DOHH2 (cell line): ENCODE data around the gene CEP70.

Source experiments
- EZH2phosphoT487 ChIP-seq: fragments of 200-600 bp; sonication (generic); IDR thresholded peaks from 2 replicates; pipeline ENCODE4 v1.6.1; 2017; ENCODE audit warnings: borderline replicate concordance, mild to moderate bottlenecking, antibody characterized with exemption, low read length, moderate library complexity, mixed read lengths
- TF ChIP-seq, protein P1 (sequence below): fragments of 200-600 bp; sonication (generic); IDR thresholded peaks from one replicate; pipeline ENCODE4 v1.5.1; 2014; ENCODE audit warnings: antibody characterized with exemption, mild to moderate bottlenecking, low read depth, low read length; ENCODE audit not compliant: poor library complexity, severe bottlenecking

DNA sequence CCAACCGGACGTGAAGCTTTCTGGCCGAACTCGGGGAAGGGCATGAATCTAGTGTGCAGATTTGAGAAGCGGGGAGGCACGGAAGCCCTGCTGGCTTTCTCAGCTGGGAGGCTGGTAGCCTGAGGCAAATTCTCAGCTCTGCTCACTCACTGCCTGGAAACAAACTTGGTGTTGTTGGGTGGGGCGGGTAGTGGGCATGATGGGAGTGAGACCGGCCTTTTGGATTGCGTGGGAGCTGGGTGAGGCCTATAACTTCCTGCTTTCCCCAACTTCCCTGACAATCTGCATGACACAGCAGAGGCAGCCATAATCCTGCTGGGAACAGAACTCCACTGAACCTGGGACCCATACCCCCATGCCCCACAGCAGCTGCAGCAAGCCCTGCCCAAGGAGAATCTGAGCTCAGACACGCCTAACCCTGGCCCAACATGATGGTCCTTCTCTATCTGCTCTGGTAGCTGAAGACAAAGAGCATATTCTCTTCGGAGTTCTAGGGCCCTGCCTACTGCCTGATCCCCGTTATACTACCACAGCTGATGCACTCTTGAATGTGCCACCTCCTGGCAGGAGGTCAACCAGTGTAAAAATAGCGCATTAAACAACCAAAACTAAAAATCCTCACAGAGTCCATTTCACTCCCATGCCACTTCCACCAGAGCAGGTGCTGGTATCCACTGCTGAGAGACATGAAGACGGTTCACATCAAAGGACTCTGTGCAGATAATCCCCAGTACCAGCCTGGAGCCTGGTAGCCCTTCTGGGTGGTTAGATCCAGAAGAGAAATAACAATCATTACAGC, 44.7 kb downstream of the CEP70 start:
- TF ChIP-seq, protein P1, sequence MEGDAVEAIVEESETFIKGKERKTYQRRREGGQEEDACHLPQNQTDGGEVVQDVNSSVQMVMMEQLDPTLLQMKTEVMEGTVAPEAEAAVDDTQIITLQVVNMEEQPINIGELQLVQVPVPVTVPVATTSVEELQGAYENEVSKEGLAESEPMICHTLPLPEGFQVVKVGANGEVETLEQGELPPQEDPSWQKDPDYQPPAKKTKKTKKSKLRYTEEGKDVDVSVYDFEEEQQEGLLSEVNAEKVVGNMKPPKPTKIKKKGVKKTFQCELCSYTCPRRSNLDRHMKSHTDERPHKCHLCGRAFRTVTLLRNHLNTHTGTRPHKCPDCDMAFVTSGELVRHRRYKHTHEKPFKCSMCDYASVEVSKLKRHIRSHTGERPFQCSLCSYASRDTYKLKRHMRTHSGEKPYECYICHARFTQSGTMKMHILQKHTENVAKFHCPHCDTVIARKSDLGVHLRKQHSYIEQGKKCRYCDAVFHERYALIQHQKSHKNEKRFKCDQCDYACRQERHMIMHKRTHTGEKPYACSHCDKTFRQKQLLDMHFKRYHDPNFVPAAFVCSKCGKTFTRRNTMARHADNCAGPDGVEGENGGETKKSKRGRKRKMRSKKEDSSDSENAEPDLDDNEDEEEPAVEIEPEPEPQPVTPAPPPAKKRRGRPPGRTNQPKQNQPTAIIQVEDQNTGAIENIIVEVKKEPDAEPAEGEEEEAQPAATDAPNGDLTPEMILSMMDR, result no peak
- no peak for TF ChIP-seq EZH2phosphoT487
